Fibroblast of pulmonary artery (primary cell): ENCODE results near the gene LSP1.

Source experiments
- DNase-seq: peaks from one replicate; pipeline ENCODE4 v3.0.0-alpha.2; 2010; ENCODE audit warnings: low read depth
- H3K4me3 ChIP-seq: replicated peaks from 2 replicates; pipeline ENCODE4 v1.5.1; 2011; ENCODE audit warnings: low read depth, mild to moderate bottlenecking, control low read depth, low read length, moderate library complexity
- TF ChIP-seq, protein P1 (sequence below): IDR thresholded peaks from 2 replicates; pipeline ENCODE4 v1.5.1; 2011; ENCODE audit warnings: mild to moderate bottlenecking, control low read depth, low read length, inconsistent platforms; ENCODE audit errors: missing control alignments

LSP1 gene

GRCh38 chr11:1913271-1914060 lies 60.6 kb downstream of the LSP1 start:
- TF ChIP-seq, protein P1, sequence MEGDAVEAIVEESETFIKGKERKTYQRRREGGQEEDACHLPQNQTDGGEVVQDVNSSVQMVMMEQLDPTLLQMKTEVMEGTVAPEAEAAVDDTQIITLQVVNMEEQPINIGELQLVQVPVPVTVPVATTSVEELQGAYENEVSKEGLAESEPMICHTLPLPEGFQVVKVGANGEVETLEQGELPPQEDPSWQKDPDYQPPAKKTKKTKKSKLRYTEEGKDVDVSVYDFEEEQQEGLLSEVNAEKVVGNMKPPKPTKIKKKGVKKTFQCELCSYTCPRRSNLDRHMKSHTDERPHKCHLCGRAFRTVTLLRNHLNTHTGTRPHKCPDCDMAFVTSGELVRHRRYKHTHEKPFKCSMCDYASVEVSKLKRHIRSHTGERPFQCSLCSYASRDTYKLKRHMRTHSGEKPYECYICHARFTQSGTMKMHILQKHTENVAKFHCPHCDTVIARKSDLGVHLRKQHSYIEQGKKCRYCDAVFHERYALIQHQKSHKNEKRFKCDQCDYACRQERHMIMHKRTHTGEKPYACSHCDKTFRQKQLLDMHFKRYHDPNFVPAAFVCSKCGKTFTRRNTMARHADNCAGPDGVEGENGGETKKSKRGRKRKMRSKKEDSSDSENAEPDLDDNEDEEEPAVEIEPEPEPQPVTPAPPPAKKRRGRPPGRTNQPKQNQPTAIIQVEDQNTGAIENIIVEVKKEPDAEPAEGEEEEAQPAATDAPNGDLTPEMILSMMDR: no peak
- no peak for DNase-seq
- H3K4me3 ChIP-seq: no peak overlapping the region

- H3K4me3 ChIP-seq: no peak overlapping the region
- TF ChIP-seq, protein P1: no peak
- DNase-seq: no peak
Measured at GRCh38 chr11:1915795-1916131, 62.9 kb downstream of the LSP1 start.

DNA sequence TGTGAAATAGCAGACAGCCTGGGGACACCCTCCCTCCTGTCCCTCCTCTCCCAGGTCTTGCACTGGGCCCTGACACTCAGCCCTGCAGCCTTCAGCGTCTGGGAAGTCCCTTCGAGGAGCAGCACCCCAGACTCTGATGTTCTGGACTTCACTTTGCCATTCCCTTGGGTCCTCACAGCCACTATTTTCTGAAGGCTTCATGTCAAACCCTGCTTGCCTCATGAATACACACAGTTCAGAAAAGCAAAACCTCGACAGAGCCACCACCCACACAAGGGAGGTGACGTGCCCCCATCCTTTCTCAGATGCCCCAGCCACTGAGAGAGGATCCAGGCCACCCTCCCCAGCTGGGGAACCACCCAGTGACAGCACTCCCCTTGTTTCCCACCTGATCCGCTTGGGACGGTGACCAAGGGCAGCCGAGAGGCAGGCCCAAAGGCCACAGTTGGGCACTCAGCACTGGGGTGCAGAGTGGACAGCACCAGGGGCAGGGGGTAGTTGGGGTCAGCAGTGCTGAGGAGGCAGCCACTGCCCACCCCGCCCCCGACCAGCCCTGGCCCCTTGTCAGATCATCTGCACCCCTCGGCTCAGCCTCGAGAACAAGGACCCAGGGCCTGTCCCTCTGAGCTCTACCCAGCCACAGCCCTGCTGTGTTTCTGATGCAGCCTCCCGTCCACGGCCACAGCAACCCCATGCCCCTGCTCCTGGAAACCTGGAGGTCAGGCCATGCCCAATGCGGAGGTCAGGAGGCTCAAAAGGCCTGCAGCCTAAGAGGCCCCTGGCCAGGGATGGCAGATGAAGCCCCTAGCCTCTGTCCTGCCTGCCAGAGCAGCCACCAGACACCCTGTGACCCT lies 63.5 kb downstream of the LSP1 start:
- no peak for DNase-seq
- no peak overlapping the region for H3K4me3 ChIP-seq
- TF ChIP-seq, protein P1: no peak

DNA sequence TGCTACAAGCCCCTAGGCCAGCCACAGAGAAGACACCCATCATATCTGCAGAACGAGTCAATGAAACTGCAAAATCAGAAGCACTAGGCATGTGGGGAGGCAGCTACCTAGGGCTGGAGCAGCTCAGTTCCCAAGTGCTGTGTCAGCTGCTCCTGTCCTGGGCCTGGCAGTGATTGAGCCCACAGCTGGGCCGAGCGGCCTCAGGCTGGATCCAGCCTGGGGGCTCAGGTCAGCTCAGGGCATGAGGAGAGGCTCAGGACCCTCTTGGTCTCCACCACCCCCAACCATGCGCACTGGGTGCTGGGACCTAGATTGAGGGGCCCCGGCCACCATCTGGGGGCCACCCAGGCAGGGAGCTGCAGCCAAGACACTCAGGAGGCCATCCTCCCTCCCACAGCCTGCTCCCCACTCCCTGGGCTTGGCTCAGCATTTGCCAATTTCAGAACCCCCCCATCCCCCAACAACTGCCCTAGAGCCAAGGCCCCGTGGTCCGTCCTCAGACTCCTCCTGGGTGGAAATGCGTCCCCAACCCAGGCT lies 64.2 kb downstream of the LSP1 start:
- no peak overlapping the region for H3K4me3 ChIP-seq
- TF ChIP-seq, protein P1: no peak
- DNase-seq: no peak

- TF ChIP-seq, protein P1: peak; percentile 27
- no peak overlapping the region for H3K4me3 ChIP-seq
- DNase-seq: no peak
Measured at GRCh38 chr11:1917523-1918435, 64.9 kb downstream of the LSP1 start.
